Skin of body (tissue), 2 donors: ENCODE results near the gene CACNA1E. TPM values are rescaled to one million over a fixed set of nuclear protein-coding genes. Genes with fewer than 3 reads are reported as not detected.

Experiments used
- DNase-seq: peaks from one replicate; lab custom pipeline; 2025; lab: John Stamatoyannopoulos, UW
- total RNA-seq: library from RNA; depleted of rRNA; stranded (reverse); fragments of >200 nt; gene quantifications from one replicate; pipeline ENCODE4 v1.2.3, GENCODE V29; 2014

CACNA1E gene
- total RNA-seq, result 2.4 TPM

GRCh38 chr1:181483285-181484195 is at the start of gene CACNA1E:
TSS of gene CACNA1E (plus strand) at chr1:181483517. CDS start at chr1:181483745, 228 bp downstream.
- DNase-seq, result no peak

GRCh38 chr1:181433931-181434330 is 49.4 kb upstream of the CACNA1E start:
- no peak for DNase-seq

GRCh38 chr1:181438013-181438412 is 45.3 kb upstream of the CACNA1E start:
- no peak for DNase-seq

GRCh38 chr1:181440510-181440909 is 42.8 kb upstream of the CACNA1E start:
- no peak for DNase-seq

- DNase-seq, result no peak
These were observed 41.2 kb upstream of the CACNA1E start for GRCh38 chr1:181442181-181442525.

GRCh38 chr1:181443231-181443853 is 40.0 kb upstream of the CACNA1E start:
- DNase-seq, result no peak

GRCh38 chr1:181445436-181445835 is 37.9 kb upstream of the CACNA1E start:
- no peak for DNase-seq

GRCh38 chr1:181448461-181448860 is 34.9 kb upstream of the CACNA1E start:
- no peak for DNase-seq

- no peak for DNase-seq
These were observed 31.6 kb upstream of the CACNA1E start for GRCh38 chr1:181451661-181452230.

- no peak for DNase-seq
These were observed 30.6 kb upstream of the CACNA1E start for GRCh38 chr1:181452746-181453145.

- DNase-seq, result no peak
These were observed 29.6 kb upstream of the CACNA1E start for GRCh38 chr1:181453541-181454201.

- no peak for DNase-seq
These were observed 26.8 kb upstream of the CACNA1E start for GRCh38 chr1:181456551-181456950.

GRCh38 chr1:181458419-181458818 is 24.9 kb upstream of the CACNA1E start:
- no peak for DNase-seq

- DNase-seq, result no peak
These were observed 24.2 kb upstream of the CACNA1E start for GRCh38 chr1:181459067-181459466.

GRCh38 chr1:181469829-181470228 is 13.5 kb upstream of the CACNA1E start:
- DNase-seq, result no peak

GRCh38 chr1:181475580-181475979 is 7.7 kb upstream of the CACNA1E start:
- DNase-seq, result no peak

GRCh38 chr1:181476581-181476980 is 6.7 kb upstream of the CACNA1E start:
- no peak for DNase-seq

GRCh38 chr1:181478306-181478705 is 5.0 kb upstream of the CACNA1E start:
- DNase-seq, result no peak

GRCh38 chr1:181479137-181479745 is 4.1 kb upstream of the CACNA1E start:
- DNase-seq, result peak; percentile 29

GRCh38 chr1:181482001-181482430 is 1.3 kb upstream of the CACNA1E start:
- DNase-seq, result no peak

GRCh38 chr1:181482521-181483284 is 614 bp upstream of the CACNA1E start:
- no peak for DNase-seq
